GM19025 (cell line): Measurements from ENCODE around the gene DNAJC11.
"Not testable (repeated sequence)": the region's sequence is repeated elsewhere in the genome, so short reads cannot be mapped to it uniquely, and the experiment has no call there.

Source experiments
- ATAC-seq: cut with Tn5 transposase; IDR thresholded peaks from one replicate; pipeline ENCODE4 v1.9.1; 2021; ENCODE audit warnings: mild to moderate bottlenecking, low read depth, moderate library complexity; ENCODE audit not compliant: unreplicated experiment

The DNAJC11 gene

DNA sequence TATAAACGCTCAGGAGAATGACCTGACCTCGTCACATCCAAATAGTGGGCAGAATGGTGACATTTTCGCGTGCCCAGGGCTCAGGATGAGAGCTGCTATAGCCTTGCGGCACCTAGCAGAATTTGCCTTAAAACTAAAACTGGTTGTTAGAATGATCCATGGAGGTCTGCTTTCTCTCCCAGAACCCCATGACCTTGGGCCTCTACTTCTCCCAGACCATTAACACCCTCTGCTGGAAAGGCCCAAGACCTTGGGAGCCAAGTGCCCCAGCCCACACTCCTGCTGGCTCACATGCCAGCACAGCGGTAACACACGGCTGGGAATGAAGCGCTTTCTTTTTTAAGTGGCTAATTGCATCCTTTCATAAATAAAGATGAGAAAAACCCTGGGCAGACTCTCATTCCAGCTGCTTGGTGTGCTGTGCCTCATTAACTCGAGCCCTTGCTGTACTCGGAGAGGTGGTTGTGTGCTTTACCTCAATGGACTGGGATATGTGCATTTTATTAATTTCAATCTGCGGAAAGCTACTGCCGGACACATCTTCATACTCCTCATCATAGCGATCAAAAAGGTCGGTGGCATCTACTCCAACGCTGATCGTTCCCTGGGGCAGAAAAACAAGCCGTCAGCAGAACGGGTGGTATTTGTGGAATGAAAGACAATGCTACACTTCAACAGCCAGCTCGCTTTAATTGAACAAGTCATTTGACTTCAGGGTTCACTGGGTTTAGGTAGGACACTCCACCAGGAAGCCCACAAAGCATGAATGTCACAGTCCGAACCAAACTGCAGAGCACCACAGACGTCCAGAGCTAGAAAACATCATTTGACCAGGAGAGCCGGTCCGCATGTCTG lies 48.0 kb downstream of the DNAJC11 start:
- no peak for ATAC-seq

DNA sequence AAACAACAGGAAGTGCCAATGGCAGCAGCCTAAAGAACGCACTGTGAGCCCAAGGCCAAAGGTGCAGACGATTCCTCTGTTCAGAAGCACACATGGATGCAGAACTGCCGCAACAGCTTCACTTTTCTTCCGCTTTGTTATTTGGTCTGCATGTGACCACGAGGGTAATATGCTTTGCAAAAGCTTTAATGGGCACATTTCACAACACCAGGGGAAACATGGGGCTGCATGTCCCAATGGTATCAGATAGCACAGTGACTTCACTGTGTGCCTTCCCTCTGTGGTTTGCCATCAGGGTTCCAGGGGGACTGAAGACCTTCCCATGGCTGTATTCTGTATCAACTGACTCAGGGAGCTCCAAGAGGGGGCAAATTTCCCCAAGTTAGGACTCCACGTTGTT lies 48.6 kb downstream of the DNAJC11 start:
- ATAC-seq, result no peak

DNA sequence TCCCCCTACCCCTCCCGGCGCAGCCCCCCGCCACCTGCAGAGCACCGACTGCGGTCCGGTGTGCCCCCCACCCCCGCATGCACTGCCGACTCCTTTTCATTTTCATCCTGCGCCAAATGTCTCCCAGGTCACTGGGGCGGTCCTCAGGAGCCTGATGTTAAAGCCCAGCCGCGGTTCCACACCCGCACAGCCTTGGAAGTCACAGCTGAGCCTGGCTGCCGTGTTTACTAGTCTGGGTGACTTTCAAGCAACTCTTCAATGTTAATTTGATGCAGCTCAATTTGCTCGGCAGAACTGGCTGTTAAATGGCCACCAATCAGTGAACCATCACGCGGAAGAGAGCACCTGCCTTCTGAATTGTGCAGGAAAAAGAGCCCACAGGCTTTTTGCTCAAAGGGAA lies 49.7 kb downstream of the DNAJC11 start:
- ATAC-seq, result no peak

DNA sequence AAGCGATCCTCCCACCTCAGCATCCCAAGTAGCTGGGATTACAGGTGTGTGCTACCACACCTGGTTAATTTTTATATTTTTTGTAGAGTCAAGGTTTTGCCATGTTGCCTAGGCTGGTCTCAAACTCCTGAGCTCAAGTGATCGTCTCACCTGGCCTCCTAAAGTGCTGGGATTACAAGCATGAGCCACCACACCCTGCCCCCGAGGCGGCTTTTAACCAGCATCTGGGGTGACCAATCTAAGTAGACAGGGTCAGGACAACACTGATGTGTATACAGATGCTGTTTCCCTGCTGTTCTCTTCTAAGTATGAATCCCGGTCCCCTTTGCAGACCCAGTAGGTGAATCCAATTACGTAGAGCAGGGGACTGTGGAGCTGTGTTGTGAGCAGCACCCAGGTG lies 53.1 kb downstream of the DNAJC11 start:
- ATAC-seq, result no peak

DNA sequence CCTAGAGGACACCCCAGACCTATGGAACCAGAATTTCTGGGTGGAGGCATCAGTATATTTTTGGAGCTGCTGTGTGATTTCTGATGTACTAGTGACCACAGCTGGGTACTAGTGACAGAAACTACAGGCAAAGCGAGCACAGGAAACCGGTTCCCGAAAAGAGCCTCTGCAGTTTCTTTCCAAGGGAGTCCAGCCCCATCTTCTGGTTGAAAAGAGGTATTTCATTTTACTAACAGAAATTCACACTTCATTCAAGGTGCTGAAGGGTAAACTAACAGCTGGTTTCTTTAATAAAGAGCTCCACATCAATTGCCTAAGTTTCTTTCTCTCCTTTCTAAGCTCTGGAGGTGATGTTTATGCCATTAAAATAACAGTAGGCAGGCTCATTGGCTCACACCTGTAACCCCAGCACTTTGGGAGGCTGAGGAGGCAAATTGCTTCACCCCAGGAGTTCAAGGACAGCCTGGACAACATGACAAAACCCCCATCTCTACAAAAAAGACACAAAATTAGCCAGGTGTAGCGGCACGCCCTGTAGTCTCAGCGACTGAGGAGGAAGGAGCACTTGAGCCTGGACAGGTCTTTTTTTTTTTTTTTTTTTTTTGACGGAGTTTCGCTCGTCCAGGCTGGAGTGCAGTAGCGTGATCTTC lies 55.0 kb downstream of the DNAJC11 start:
- ATAC-seq, result no peak

DNA sequence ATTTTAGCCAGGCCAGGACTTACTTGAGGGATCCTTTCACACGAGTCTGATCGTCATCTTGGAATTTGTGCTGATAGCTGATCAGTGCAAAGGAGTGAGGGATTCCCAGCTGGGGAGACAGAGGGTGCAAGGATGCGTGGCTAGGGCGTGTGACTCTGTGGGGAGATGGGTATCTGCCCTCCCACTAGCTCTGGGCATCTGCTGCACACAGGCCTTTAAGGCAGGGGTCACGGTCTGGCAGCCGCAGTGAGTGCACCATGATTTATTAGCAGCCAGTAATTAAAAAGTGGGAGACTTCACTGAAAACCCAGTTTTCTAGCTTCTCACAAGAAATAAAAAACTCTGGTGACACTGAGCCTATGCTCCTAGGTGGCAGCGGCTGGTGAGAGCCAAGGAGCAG lies 56.6 kb downstream of the DNAJC11 start:
- ATAC-seq, result no peak

DNA sequence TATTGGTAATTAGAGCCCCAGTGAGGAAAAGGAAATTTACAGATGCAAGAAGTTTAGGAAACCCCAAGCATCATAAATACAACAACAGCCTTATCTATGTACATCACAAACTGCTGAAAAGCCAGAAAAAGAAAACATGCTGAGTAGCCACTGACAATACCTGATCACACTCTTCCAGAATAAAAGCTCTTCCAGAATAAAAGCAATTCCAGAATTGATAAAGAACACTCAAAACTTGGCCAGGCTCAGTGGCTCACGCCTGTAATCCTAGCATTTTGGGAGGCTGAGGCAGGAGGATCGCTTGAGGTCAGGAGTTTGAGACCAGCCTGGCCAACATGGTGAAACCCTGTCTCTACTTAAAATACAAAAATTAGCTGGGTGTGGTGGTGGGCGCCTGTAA lies 60.7 kb downstream of the DNAJC11 start:
- not testable (repeated sequence) for ATAC-seq

DNA sequence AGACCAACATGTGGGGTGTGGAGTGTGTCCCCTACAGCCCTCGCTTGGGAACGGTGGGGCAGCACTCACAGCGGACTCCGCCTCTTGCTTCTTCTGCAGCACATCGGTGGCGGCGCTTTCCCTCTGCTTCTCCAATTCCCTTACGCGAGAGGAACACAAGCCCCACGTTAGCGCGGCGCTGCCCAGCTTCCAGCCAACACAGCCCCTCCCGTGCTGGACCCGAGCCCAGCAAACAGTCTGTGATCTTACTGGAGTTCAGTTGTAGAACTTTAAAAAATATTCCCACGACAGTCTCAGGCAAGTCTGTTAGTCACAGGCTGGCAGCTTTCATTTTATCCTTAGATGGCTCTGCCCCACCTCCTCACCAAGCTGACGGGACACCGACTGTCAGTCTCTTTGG lies 63.4 kb downstream of the DNAJC11 start:
- ATAC-seq, result no peak

DNA sequence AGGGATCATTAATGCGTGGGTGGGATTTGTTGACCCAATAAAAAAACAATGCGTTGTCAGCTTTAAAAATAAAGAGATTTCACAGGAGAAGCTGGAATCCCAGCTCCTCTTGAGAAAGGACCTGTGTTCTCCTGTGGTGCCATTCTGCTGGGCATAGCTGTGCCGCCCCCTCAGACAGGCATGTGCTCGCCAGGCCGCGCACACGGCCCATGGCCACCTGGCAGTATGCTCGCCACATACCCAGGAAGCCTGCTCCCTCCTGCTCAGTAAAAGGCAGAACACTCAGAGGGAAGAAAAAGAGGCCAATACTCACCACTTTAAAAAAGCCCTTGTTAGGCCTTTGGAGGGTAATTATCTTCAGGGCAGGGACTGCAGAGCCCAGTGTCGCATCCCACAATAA lies 63.8 kb downstream of the DNAJC11 start:
- no peak for ATAC-seq

DNA sequence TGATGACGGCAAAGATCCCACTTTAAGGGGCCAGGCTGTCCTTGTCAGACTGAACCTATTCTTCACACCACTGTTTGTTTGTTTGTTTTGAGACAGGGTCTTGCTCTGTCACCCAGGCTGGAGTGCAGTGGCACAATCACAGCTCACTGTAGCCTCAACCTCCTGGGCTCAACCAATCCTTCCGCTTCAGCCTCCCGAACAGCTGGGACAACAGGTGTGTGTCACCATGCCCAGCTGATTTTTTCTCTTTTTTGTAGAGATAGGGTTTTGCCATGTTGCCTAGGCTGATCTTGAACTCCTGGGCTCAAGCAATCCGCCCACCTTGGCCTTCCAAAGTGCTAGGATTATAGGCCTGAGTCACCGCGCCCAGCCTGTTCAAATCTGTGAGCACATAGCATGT lies 64.8 kb downstream of the DNAJC11 start:
- not testable (repeated sequence) for ATAC-seq

DNA sequence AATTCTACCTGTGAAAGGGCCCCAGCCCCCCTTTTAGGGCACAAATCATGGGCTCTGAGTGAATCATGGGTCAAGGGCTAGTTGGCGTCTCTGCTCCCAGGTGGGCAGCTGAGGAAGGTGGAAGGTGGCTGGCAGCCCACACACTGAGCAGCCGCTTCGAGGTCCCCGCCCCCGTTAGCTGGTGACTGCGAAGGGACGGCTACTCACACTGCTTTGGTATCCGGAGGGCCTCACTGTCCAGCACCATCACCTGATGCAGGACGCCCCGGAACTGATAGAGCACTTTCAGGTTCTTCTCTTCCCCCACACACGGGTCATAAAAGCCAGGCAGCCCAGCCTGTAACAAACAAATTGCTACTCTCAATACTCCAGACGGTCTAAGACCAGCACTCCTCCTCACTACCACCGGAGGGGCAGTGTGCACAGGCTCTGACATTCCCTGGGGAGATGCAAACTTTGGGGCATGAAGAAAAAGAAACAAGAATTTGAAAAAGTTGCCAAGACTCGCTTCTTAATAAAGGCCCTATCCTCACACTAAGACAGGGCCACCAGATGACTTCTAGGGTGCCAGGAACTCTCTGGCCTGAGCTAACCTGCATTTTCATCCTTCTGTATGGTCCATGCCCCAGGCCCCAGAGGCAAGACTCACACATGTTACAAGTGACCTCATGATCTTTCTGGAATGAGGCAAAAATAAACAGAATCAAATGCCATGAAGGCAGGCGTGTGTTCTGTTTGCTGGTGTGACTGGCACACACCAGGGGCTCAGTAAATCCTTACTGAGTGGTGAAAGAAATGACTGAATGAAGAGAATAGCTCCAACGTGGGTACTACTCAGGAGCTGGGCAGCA lies 65.5 kb downstream of the DNAJC11 start:
- no peak for ATAC-seq

DNA sequence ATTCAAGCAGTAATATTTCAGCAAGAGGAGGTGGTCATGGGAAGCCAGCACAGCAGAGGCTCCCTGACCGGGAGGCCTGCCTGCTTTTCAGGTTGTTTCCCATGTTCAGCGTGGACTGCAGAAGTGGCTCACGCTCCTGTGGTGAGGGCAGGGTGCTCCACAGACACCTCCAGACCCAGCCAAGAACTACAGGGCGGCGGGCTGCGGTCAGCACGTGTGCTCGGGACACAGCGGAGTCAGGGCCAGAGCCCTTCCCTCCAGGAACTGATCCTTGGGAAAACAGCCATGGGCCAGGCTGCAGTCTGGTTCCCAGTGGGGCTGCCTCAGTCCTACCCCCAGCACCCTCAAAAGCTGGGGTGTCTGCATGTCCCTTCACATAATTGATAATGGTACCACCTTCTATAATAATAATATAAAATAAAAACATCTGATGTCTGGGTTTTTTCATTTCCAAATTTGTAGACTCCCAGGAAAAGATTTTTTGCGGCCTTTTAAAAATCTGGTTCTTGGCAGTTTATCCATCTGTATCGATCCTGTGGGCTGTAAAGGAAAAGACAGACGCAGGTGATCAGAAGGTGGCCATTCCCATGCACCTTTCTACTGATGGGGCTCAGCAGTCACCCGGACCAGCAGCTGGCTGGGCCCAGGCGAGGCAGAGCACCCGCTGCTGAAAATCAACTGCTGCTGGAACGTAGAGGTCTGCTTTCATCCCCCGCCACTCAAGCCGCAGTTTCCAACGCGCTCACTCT lies 66.3 kb downstream of the DNAJC11 start:
- ATAC-seq, result no peak

DNA sequence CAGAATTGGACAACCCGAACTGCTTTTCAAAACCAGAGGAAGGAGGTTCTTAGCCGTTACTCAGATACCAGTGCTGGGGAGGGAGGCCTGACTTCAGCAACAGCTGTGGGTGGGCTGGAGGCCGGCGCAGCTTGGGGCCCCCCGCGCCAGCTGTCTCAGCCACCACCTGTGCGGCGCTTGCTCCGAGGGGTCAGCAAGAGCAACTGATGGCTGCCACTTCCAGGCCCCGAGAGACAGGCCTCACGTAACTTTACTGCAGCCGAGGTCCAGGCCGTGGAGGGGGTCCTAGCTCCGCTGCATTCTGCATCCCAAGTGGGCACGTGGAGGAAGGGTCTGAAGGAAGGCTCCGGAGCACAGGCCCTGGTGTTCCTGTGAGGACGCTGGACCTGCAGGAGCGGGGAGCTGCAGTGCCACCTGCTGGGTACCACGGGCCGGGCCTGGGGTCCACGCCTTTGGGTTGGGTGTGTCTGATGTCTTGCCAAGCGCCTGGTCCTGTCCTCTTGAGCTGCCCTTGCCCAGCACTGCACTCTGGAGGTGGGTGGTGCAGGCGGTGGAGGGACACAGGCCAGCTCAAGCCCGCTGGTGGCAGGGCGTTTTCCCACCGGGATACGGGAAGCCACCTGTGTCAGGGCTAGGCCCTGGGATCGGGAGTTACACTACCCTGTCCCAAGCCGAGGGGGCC lies 67.1 kb downstream of the DNAJC11 start:
- ATAC-seq, result no peak

DNA sequence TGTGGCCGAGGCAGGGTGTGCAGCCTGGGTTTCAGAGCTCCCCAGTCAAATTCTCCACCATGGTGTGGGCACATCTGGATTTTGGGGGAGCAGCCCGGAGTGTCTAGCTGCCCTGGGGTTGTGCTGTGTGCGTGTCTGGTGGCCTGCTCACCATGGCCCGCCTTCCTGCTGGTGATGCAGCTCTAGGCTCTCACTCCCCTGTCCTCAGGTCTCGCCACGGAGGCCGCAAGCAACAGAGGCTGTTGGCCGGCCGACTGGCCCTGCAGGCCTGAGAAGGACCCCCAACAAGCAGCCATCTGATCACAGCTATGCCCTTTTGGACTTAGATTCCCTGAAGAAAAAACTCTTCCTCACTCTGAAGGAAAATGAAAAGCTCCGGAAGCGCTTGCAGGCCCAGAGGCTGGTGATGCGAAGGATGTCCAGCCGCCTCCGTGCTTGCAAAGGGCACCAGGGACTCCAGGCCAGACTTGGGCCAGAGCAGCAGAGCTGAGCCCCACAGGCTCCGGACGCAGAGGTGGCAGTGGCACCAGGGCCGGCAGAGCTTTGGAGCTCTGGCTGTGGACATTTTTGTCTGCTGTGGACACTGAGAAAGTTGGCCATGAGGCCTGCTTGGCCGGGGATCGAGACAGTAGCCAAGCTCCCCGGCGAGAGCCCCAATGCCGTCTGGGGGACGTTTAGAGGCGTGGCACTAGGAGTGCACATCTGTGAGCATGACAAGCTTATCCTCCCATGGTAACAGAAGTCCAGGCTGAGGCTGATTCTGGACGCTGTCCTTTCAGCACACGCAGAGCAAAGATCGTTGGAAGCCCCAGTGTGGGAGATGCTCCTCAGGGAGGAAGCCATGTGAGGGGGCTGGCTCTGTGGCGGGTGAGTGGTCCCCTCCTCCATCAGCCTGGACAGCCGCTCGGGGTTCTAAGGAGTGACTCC lies 68.8 kb downstream of the DNAJC11 start:
- ATAC-seq, result no peak

DNA sequence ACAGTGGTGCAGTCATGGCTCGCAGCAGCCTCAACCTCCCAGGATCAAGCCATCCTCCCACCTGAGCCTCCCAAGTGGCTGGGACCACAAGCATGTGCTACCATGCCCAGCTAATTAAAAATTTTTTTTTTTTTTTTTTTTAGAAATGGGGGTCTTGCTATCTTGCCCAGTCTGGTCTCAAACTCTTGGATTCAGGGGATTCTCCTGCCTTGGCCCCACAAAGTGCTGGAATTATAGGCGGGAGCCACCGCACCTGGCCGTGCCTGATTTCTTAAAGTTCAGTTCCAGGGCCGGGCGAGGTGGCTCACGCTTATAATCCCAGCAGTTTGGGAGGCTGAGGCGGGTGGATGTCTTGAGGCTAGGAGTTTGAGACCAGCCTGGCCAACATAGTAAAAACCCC lies 70.6 kb downstream of the DNAJC11 start:
- ATAC-seq, result no peak

DNA sequence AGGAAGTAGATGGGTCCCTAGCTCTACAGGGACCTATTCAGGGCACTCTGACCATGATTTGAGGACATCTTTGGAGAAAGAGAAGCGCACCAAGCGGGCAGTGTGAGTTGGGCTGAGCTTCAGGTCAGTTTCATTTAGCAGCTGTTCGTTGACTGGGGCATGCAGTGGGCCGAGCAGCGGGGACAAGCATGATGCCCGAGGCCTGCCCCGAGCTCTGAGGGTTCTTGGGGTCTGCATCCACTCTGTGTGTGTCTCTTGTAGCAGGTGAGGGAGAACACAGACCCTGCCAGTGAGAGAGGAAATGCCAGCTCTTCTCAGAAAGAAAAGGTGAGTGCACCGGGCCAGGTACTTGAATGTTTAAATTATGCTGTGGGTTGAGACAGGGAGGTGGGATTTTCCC lies 71.6 kb downstream of the DNAJC11 start:
- ATAC-seq, result no peak

DNA sequence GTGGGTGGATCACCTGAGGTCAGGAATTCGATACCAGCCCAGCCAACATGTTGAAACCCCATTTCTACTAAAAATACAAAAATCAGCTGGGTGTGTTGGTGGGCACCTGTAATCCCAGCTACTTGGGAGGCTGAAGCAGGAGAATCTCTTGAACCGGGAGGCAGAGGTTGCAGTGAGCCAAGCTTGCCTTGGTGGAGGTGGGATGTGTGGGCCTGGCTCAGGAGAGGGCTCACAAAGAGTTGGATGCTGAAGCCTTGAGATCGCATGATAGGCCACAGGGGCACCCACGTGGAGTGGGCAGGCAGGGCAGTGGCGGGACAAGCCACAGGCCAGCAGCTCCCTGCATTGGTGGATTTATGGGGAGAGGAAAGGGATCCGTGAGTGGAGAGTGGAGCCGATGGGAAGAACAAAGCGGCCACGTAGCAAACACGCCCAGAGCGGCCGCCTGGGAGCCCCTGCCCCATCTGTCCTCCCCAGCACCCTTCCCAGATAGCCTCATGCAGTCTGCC lies 72.6 kb downstream of the DNAJC11 start:
- no peak for ATAC-seq

DNA sequence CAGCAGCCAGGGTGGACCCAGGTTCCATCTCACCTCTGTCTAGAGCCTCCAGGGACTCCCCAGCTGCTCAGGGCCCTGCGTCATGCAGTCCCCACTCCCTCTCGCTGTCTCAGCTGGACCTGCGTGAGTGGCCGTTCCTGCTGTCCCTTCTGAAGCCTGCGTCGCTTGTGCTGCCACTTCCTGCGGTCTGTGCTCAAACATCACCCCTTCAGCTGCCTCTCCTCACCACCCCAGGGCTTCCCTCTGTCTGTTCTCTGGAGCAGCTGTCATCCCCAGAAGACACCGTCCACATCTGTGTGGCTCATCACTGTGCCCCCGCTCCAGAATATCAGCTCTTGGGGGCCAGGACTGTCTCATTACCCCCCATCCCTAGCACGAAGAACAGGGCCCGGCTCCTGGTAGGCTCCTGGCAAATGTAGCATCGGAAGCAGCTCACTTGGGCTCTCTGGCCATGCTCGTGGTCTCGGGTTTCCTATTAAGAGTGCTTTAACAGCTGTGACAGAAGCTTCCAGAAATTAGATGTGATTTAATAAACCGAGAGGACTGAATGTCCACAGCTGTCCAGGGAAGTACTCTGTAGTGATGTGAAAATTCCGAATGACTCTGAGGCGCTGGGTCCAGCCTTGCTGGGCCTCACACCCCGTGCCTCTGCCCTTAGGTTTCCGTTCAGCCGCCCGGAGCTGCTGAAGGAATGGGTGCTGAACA lies 73.6 kb downstream of the DNAJC11 start:
- ATAC-seq, result no peak
